Measurements from ENCODE around the gene GDF2. TPM values are rescaled to one million over a fixed set of nuclear protein-coding genes. Genes with fewer than 3 reads are reported as not detected.

GDF2 gene
- total and polyA plus RNA-seq, 12 donors = not detected

DNA sequence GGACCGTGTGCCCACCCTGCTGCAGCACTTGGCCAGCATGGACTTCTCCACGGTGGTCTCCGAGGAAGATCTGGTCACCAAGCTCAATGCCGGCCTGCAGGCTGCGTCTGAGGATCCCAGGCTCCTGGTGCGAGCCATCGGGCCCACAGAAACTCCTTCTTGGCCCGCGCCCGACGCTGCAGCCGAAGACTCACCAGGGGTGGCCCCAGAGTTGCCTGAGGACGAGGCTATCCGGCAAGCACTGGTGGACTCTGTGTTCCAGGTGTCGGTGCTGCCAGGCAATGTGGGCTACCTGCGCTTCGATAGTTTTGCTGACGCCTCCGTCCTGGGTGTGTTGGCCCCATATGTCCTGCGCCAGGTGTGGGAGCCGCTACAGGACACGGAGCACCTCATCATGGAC lies 27.3 kb downstream of the GDF2 start:
- no peaks in the 10 kb centered on the region for H3K36me3 ChIP-seq
- intact Hi-C loops (cut with DNase I) = no loop called here
- no peak for ATAC-seq
- TF ChIP-seq, protein P1, sequence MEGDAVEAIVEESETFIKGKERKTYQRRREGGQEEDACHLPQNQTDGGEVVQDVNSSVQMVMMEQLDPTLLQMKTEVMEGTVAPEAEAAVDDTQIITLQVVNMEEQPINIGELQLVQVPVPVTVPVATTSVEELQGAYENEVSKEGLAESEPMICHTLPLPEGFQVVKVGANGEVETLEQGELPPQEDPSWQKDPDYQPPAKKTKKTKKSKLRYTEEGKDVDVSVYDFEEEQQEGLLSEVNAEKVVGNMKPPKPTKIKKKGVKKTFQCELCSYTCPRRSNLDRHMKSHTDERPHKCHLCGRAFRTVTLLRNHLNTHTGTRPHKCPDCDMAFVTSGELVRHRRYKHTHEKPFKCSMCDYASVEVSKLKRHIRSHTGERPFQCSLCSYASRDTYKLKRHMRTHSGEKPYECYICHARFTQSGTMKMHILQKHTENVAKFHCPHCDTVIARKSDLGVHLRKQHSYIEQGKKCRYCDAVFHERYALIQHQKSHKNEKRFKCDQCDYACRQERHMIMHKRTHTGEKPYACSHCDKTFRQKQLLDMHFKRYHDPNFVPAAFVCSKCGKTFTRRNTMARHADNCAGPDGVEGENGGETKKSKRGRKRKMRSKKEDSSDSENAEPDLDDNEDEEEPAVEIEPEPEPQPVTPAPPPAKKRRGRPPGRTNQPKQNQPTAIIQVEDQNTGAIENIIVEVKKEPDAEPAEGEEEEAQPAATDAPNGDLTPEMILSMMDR (IDR thresholded peaks at IDR 0.05) = no peak
- H3K4me1 ChIP-seq = no peaks in the 10 kb centered on the region
- no peaks in the 10 kb centered on the region for H3K9me3 ChIP-seq
- 93 to 95% methylated on average over 22 of the region's 22 CpGs for WGBS, 2 donors
- H3K4me3 ChIP-seq = no peak overlapping the region
- DNase-seq = no peak
- no peak overlapping the region for H3K27ac ChIP-seq
- no peaks in the 10 kb centered on the region for H3K27me3 ChIP-seq

DNA sequence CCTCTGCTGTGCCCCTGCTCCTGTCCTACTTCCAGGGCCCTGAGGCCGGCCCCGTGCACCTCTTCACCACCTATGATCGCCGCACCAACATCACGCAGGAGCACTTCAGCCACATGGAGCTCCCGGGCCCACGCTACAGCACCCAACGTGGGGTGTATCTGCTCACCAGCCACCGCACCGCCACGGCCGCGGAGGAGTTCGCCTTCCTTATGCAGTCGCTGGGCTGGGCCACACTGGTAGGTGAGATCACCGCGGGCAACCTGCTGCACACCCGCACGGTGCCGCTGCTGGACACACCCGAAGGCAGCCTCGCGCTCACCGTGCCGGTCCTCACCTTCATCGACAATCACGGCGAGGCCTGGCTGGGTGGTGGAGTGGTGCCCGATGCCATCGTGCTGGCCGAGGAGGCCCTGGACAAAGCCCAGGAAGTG lies 27.7 kb downstream of the GDF2 start:
- Histone ChIP-seq H3K4me1 (no peaks in the 10 kb centered on the region), H3K27ac (no peak overlapping the region), H3K27me3 (no peaks in the 10 kb centered on the region), H3K4me3 (no peak overlapping the region), H3K9me3 (no peaks in the 10 kb centered on the region), H3K36me3 (no peaks in the 10 kb centered on the region)
- TF ChIP-seq, protein P1 (IDR thresholded peaks at IDR 0.05) = no peak
- no peak for ATAC-seq
- no peak for DNase-seq
- WGBS, 2 donors = 95 to 96% methylated on average over 31 of the region's 31 CpGs
- intact Hi-C loops (cut with DNase I) = no loop called here

DNA sequence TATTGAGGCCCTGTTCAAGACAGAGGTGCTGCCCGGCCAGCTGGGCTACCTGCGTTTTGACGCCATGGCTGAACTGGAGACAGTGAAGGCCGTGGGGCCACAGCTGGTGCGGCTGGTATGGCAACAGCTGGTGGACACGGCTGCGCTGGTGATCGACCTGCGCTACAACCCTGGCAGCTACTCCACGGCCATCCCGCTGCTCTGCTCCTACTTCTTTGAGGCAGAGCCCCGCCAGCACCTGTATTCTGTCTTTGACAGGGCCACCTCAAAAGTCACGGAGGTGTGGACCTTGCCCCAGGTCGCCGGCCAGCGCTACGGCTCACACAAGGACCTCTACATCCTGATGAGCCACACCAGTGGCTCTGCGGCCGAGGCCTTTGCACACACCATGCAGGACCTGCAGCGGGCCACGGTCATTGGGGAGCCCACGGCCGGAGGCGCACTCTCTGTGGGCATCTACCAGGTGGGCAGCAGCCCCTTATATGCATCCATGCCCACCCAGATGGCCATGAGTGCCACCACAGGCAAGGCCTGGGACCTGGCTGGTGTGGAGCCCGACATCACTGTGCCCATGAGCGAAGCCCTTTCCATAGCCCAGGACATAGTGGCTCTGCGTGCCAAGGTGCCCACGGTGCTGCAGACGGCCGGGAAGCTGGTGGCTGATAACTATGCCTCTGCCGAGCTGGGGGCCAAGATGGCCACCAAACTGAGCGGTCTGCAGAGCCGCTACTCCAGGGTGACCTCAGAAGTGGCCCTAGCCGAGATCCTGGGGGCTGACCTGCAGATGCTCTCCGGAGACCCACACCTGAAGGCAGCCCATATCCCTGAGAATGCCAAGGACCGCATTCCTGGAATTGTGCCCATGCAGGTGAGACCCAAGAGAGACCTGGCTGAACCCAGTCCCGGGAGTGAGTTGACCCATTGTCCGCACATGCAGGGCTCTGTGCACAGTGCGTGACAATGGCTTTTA lies 28.7 kb downstream of the GDF2 start:
- intact Hi-C loops (cut with DNase I) = no loop called here
- DNase-seq = no peak
- Histone ChIP-seq H3K27ac (no peak overlapping the region), H3K4me3 (no peak overlapping the region), H3K36me3 (no peaks in the 10 kb centered on the region), H3K9me3 (no peaks in the 10 kb centered on the region), H3K27me3 (no peaks in the 10 kb centered on the region), H3K4me1 (no peaks in the 10 kb centered on the region)
- ATAC-seq = no peak
- TF ChIP-seq, protein P1 (IDR thresholded peaks at IDR 0.05) = no peak
- WGBS, 2 donors = 92 to 97% methylated on average over 39 of the region's 39 CpGs

DNA sequence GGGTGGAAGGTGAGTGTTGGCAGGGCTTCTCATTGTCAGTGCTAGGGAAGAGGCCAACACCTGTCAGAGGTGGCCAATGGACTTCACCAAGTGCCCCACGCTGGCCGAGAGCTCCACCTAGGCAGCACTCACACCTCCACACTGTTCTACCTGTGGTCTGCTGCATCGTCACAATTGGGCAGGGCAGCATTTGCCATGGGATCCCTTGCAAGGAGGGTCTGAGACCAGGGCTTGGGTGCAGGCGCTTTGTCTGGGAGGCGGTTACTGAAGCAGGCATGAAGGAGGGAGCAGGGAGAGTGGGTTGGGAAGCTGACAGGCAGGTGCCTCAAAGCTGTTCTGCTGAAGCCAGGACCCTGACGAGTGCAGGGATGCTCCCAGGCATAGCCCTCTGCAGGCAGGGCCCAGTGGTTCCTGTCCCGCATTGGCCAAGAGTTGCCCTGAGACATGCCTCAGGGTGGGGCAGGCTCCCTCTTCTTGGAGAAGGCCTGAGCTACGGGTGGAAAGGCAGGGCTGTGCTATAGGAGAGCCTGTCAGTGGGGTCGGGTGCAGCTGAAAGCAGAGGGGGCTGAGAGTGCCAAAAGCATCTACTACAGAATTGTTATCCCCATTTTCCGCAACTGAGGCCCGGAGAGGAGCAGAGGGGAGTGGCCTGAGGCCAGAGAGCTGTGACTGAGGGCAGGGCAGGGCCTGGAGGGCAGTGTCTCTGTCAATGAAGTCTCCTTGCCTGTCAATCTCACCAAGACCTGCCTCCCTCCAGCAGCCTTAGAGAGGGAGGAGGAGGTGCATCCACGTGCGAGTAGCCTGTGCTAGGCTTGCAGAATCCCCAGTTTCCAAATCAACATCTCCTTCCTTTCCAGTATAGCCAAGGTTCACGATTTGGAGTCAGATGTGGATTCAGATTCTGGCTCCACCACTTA lies 29.9 kb downstream of the GDF2 start:
- Histone ChIP-seq H3K4me1 (no peaks in the 10 kb centered on the region), H3K36me3 (no peaks in the 10 kb centered on the region), H3K9me3 (no peaks in the 10 kb centered on the region), H3K4me3 (no peak overlapping the region), H3K27me3 (no peaks in the 10 kb centered on the region), H3K27ac (no peak overlapping the region)
- intact Hi-C loops (cut with DNase I) = no loop called here
- 78 to 80% methylated on average over 14 of the region's 14 CpGs for WGBS, 2 donors
- TF ChIP-seq, protein P1 (IDR thresholded peaks at IDR 0.05) = no peak
- ATAC-seq (no peak), DNase-seq (no peak)

Data from heart right ventricle (tissue), 16 donors.